NCI-H1436 (cell line): ENCODE measurements around the gene MSMB.
"Not testable (repeated sequence)": the region's sequence is repeated elsewhere in the genome, so short reads cannot be mapped to it uniquely, and the experiment has no call there.

Experiments used
- DNase-seq: peaks from one replicate; lab custom pipeline; 2025; lab: John Stamatoyannopoulos, UW

The MSMB gene

DNA sequence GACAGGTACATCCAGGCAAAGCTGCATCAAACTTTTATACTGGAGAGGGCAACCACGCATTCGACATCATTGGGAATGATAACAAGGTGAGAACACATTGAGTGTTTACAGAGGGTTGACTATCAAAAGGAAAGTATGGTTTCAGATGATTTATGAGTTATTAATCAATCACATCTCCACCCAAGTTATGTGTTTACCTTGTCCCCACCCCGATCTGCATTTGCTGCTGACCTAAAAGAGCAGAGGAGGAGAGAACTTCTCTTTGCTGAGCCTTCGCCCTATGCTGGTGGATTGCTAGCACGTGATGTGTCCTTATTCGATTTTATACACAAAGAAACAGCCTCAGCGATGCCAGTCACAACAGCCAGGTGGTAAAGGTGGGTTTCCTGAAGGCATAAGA lies at the start of gene MSMB:
MSMB (minus strand) TSS at position 9 of the 400 bp plus-strand sequence. CDS start 32 bp downstream, outside the sequence.
- DNase-seq: no peak

GRCh38 chr10:46094931-46095750 lies 49.1 kb upstream of the MSMB start:
- no peak for DNase-seq

DNA sequence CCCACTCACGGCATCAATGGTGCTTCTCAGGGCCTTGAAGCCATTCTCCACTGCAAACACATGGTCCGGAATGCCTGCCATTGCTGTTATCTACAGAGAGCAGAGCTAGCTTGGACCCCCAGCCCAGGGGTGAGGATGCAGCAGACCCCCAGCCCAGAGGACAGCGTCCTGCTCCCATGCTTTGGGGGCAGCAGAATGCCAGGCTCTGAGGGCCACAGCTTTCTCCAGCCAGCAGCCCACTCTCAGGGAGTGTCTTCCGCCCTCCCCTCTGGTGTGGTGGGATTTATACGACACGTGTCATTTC lies 48.1 kb upstream of the MSMB start:
- no peak for DNase-seq

- DNase-seq: not testable (repeated sequence)
These were observed 47.5 kb upstream of the MSMB start for GRCh38 chr10:46093316-46094196.

- no peak for DNase-seq
These were observed 46.5 kb upstream of the MSMB start for GRCh38 chr10:46092524-46093081.

DNA sequence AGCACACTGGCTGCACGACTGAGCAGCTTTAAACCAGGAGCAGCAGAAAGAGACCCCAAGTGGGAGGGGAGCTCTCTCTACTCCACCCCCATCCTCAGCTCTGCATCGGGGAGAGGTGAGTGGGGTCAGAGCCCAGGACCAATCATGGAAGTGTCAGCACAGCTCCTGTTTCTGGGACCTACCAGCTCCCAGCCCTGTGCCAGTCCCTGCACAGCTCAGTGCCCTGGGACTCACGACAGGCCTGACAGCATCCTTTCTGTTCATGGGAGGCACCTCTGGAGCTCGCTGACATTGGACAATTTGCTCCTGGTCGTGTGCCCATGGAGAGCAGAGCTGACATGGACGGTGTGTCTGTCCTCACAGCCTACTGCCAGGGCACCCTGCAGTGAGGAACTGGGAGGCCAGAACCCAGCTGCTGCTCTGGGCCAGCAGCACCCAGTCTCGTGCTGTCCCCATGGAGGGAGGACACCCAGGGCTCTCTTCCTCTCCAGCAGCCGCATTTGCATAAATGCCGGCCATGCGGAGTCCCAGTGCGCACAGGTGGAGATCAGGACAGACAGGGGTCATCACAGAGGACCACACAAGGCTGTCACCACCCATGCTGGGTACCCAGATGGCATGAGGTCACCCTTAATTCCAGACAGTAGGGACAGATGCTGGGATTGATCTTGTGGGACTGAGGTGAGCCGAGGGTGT lies 45.9 kb upstream of the MSMB start:
- DNase-seq: no peak

GRCh38 chr10:46091080-46091827 lies 45.2 kb upstream of the MSMB start:
- DNase-seq: no peak

DNA sequence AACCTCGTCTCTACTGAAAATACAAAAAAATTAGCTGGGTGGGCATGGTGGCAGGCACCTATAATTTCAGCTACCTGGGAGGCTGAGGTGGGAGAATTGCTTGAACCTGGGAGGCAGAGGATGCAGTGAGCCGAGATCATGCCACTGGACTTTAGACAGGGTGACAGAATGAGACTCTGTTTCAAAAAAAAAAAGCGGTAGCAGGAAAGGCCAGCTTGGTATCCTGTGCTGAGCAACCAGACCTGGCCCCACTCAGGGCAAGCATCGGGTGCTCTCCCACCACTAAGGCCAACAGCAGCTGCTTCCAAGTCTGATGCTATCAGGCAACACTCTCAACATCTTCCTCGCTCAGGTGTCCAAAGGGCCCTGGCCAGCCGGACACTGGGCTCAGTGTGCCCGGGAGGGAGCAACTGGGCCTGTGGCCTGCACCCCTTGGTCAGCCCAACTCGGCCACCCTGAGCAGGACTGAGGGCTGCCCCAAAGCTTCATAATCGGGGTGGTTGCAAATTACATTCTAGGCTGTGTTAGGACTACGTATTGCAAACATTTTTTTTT lies 44.3 kb upstream of the MSMB start:
- DNase-seq: no peak

- DNase-seq: not testable (repeated sequence)
These were observed 41.3 kb upstream of the MSMB start for GRCh38 chr10:46087381-46087780.

- DNase-seq: no peak
These were observed 38.5 kb upstream of the MSMB start for GRCh38 chr10:46084321-46085165.

GRCh38 chr10:46080886-46081285 lies 34.8 kb upstream of the MSMB start:
- DNase-seq: no peak

- no peak for DNase-seq
These were observed 33.9 kb upstream of the MSMB start for GRCh38 chr10:46079831-46080585.

- DNase-seq: no peak
These were observed 31.8 kb upstream of the MSMB start for GRCh38 chr10:46077731-46078413.

DNA sequence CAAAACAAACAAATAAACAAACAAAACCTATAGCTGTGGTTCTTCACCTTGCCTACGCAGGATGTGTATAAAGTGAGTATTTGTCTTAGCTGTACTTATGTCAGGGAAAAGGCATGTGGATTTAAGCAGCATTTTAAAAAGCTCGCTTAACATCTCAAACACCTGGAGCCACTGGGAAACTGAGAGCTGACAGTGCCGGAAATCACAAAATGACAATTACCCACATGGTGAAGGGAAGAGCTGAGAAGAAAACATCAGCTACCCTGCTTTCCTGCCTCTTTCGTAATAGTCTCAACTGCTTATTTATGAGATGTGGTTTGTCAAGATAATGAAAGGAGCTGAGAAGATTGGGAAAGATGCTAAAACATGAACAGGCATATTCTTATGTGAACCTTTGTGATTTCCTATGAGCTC lies 31.1 kb upstream of the MSMB start:
- no peak for DNase-seq

- DNase-seq: no peak
These were observed 29.8 kb upstream of the MSMB start for GRCh38 chr10:46075869-46076268.

- no peak for DNase-seq
These were observed 28.3 kb upstream of the MSMB start for GRCh38 chr10:46074196-46074946.

GRCh38 chr10:46073564-46073963 lies 27.5 kb upstream of the MSMB start:
- DNase-seq: no peak

DNA sequence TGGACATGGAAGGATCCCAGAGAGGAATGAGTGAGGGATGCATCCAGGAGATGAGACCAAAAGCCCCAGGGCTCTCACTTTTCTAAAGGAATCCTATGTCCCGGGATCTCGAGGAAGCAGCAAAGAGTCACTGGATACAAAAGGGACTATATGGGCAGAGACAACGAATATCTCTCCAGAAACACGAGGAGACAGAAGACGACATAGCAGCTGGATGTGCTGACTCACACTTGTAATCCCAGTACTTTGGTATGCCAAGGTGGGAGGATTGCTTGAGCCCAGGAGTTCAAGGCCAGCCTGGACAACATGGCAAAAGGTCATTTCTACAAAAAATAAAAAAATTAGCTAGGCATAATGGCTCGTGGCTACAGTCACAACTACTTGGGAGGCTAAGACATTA lies 24.7 kb upstream of the MSMB start:
- no peak for DNase-seq
